GM19468 (cell line): Measurements from ENCODE around the gene PLEKHA7.

Source experiments
- ATAC-seq: cut with Tn5 transposase; IDR thresholded peaks from one replicate; pipeline ENCODE4 v1.9.1; 2021; ENCODE audit warnings: mild to moderate bottlenecking, moderate library complexity, moderate number of reproducible peaks; ENCODE audit not compliant: unreplicated experiment; ENCODE audit errors: extremely low read depth

The PLEKHA7 gene

GRCh38 chr11:16820324-16821092, 193.7 kb downstream of the PLEKHA7 start:
- ATAC-seq = no peak

GRCh38 chr11:16818284-16818683, 195.9 kb downstream of the PLEKHA7 start:
- no peak for ATAC-seq

- ATAC-seq = no peak
Observed at GRCh38 chr11:16817351-16817750, 196.9 kb downstream of the PLEKHA7 start.

GRCh38 chr11:16816358-16817270, 197.6 kb downstream of the PLEKHA7 start:
- ATAC-seq = no peak

GRCh38 chr11:16815047-16815767, 199.0 kb downstream of the PLEKHA7 start:
- ATAC-seq = no peak

GRCh38 chr11:16814410-16815046, 199.7 kb downstream of the PLEKHA7 start:
- no peak for ATAC-seq

- no peak for ATAC-seq
Observed at GRCh38 chr11:16813126-16813525, 201.1 kb downstream of the PLEKHA7 start.

GRCh38 chr11:16812274-16812673, 201.9 kb downstream of the PLEKHA7 start:
- ATAC-seq = no peak

- no peak for ATAC-seq
Observed at GRCh38 chr11:16811136-16812020, 202.8 kb downstream of the PLEKHA7 start.

- no peak for ATAC-seq
Observed at GRCh38 chr11:16809886-16810668, 204.1 kb downstream of the PLEKHA7 start.

GRCh38 chr11:16807306-16807705, 206.9 kb downstream of the PLEKHA7 start:
- ATAC-seq = no peak

- no peak for ATAC-seq
Observed at GRCh38 chr11:16806791-16807190, 207.4 kb downstream of the PLEKHA7 start.

- ATAC-seq = no peak
Observed at GRCh38 chr11:16805938-16806337, 208.3 kb downstream of the PLEKHA7 start.

GRCh38 chr11:16804104-16804947, 209.9 kb downstream of the PLEKHA7 start:
- ATAC-seq = no peak

GRCh38 chr11:16801288-16801980, 212.8 kb downstream of the PLEKHA7 start:
- no peak for ATAC-seq

GRCh38 chr11:16800382-16800781, 213.8 kb downstream of the PLEKHA7 start:
- no peak for ATAC-seq

GRCh38 chr11:16799890-16800289, 214.3 kb downstream of the PLEKHA7 start:
- ATAC-seq = no peak
